ENCODE data around the gene RANBP1. TPM values are rescaled to one million over a fixed set of nuclear protein-coding genes. Genes with fewer than 3 reads are reported as not detected.

The RANBP1 gene
- total and polyA plus RNA-seq, 2 experiments from 2014 or later, result 233 to 253 TPM

GRCh38 chr22:20080445-20080775 is 35.5 kb upstream of the RANBP1 start:
- TF ChIP-seq EZH2phosphoT487 (IDR thresholded peaks at IDR 0.05; ENCODE audit: insufficient read depth, low read depth) (no peak), EZH2 (IDR thresholded peaks at IDR 0.05; ENCODE audit: insufficient read depth, poor library complexity, severe bottlenecking) (no peak)
- 2 to 5% methylated on average over 7 to 24 of the region's 34 CpGs for WGBS, 2 experiments (ENCODE audit: low coverage in 1 of 2, low lambda C conversion rate in 2 of 2, missing lambda C conversion rate in 2 of 2)
- Histone ChIP-seq H2AFZ (peak overlapping the region; percentile 61; the same call in 1 of the 2 replicates), H3K9ac (peak overlapping the region; percentile 92), H3K4me2 (ENCODE audit: unreplicated experiment) (peak overlapping the region; percentile 83), H4K20me1 (ENCODE audit: insufficient read depth) (peaks cover 9% of the 10 kb centered on the region; the same call in 1 of the 2 replicates), H3F3A (ENCODE audit: insufficient read depth) (peaks cover 22% of the 10 kb centered on the region), H3K4me1 (ENCODE audit: insufficient read depth) (peaks cover 7% of the 10 kb centered on the region), H3K9me3 (ENCODE audit: low read depth) (no peaks in the 10 kb centered on the region), H3K4me3 (peak overlapping the region; percentile 79), H3K9me2 (ENCODE audit: insufficient read depth) (no peaks in the 10 kb centered on the region), H3K79me2 (ENCODE audit: insufficient read depth) (peaks cover 50% of the 10 kb centered on the region), H3K27ac (peak overlapping the region; percentile 85), H3K36me3 (ENCODE audit: low read depth) (no peaks in the 10 kb centered on the region), H3K27me3 (replicated peaks; ENCODE audit: insufficient read depth) (no peaks in the 10 kb centered on the region)
- DNase-seq, result peak; percentile 80
- in situ Hi-C loops (cut with MboI), result no loop called here

DNA sequence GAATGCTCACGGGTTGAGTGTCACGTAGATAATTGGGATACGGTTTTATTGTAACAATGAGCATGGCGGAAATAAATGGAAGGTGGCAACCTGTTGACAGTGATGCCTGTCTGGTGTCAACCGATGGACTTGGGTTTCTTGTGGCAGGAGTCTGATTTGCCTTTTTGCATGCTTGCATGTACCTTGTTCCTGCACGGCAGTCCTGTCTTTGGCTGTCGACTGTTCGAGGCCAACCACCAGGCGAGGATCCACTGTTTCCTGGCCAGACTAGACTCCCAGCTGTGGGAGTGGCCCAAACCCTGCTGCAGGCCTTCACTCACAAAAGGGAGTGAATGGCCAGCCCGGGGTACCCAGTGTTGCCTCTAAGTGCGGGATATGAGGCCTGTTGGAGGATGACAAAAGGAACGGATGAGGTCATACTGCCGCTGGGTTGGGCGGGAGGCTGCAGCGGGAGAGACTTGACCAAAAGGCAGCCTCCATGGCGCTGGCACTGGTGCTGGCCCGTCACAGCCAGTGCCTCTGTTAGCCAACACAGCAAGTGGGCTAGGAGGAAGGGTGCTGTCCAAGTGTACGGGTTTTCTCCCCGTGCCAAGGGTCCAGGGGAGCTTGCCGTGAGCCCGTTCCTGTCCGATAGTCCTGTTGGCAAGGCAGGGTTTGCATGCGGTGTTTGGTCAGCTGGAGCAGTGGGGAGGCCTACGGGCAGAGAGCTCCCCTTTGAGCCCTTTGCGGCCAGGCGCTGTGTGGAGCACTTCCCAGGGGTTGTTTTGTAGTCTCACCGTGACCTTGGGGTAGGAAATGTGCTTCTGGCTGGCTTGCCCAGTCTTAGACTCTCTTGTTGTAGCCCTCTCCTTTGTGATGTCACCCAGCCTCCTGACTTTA is 34.9 kb upstream of the RANBP1 start:
- Histone ChIP-seq H3K4me2 (ENCODE audit: unreplicated experiment) (peak overlapping the region; percentile 83), H3K79me2 (ENCODE audit: insufficient read depth) (peaks cover 56% of the 10 kb centered on the region), H3K4me1 (ENCODE audit: insufficient read depth) (peaks cover 7% of the 10 kb centered on the region), H2AFZ (peak overlapping the region; percentile 61; the same call in 1 of the 2 replicates), H3K27me3 (replicated peaks; ENCODE audit: insufficient read depth) (no peaks in the 10 kb centered on the region), H3K9me2 (ENCODE audit: insufficient read depth) (no peaks in the 10 kb centered on the region), H3K27ac (peak overlapping the region; percentile 85), H3K9me3 (ENCODE audit: low read depth) (no peaks in the 10 kb centered on the region), H3K4me3 (peak overlapping the region; percentile 79), H3F3A (ENCODE audit: insufficient read depth) (peaks cover 22% of the 10 kb centered on the region), H3K36me3 (ENCODE audit: low read depth) (no peaks in the 10 kb centered on the region; the same call in 1 of the 2 replicates), H4K20me1 (ENCODE audit: insufficient read depth) (peaks cover 9% of the 10 kb centered on the region; the same call in 1 of the 2 replicates), H3K9ac (peak overlapping the region; percentile 92)
- in situ Hi-C loops (cut with MboI), result no loop called here
- DNase-seq, result peak; percentile 90
- WGBS, 2 experiments (ENCODE audit: low coverage in 1 of 2, low lambda C conversion rate in 2 of 2, missing lambda C conversion rate in 2 of 2), result 1% methylated on average over 27 of the region's 27 CpGs
- no peak for TF ChIP-seq EZH2 (IDR thresholded peaks at IDR 0.05; ENCODE audit: insufficient read depth, poor library complexity, severe bottlenecking)
- no peak for TF ChIP-seq EZH2phosphoT487 (IDR thresholded peaks at IDR 0.05; ENCODE audit: insufficient read depth, low read depth)

GRCh38 chr22:20083157-20083890 is 32.6 kb upstream of the RANBP1 start:
- H3K4me2 ChIP-seq (ENCODE audit: unreplicated experiment), result no peak overlapping the region
- no peak overlapping the region for H2AFZ ChIP-seq
- in situ Hi-C loops (cut with MboI), result no loop called here
- peak overlapping the region; percentile 9; the same call in 1 of the 2 replicates for H3K9ac ChIP-seq
- H3K9me2 ChIP-seq (ENCODE audit: insufficient read depth), result no peaks in the 10 kb centered on the region
- no peak for DNase-seq
- H3K36me3 ChIP-seq (ENCODE audit: low read depth), result peaks cover 2% of the 10 kb centered on the region; the same call in 1 of the 2 replicates
- no peaks in the 10 kb centered on the region for H3K9me3 ChIP-seq (ENCODE audit: low read depth)
- no peak for TF ChIP-seq EZH2 (IDR thresholded peaks at IDR 0.05; ENCODE audit: insufficient read depth, poor library complexity, severe bottlenecking)
- TF ChIP-seq EZH2phosphoT487 (IDR thresholded peaks at IDR 0.05; ENCODE audit: insufficient read depth, low read depth), result no peak
- 82 to 85% methylated on average over 10 of the region's 10 CpGs for WGBS, 2 experiments (ENCODE audit: low coverage in 1 of 2, low lambda C conversion rate in 2 of 2, missing lambda C conversion rate in 2 of 2)
- H3K79me2 ChIP-seq (ENCODE audit: insufficient read depth), result peaks cover 80% of the 10 kb centered on the region
- H3K4me1 ChIP-seq (ENCODE audit: insufficient read depth), result peaks cover 7% of the 10 kb centered on the region
- H3K27ac ChIP-seq, result 0 out of 2 replicates have a peak overlapping the region, but pooled peaks have one; percentile 17
- H4K20me1 ChIP-seq (ENCODE audit: insufficient read depth), result peaks cover 9% of the 10 kb centered on the region; the same call in 1 of the 2 replicates
- H3K27me3 ChIP-seq (replicated peaks; ENCODE audit: insufficient read depth), result no peaks in the 10 kb centered on the region
- no peak overlapping the region for H3K4me3 ChIP-seq
- H3F3A ChIP-seq (ENCODE audit: insufficient read depth), result peaks cover 17% of the 10 kb centered on the region

DNA sequence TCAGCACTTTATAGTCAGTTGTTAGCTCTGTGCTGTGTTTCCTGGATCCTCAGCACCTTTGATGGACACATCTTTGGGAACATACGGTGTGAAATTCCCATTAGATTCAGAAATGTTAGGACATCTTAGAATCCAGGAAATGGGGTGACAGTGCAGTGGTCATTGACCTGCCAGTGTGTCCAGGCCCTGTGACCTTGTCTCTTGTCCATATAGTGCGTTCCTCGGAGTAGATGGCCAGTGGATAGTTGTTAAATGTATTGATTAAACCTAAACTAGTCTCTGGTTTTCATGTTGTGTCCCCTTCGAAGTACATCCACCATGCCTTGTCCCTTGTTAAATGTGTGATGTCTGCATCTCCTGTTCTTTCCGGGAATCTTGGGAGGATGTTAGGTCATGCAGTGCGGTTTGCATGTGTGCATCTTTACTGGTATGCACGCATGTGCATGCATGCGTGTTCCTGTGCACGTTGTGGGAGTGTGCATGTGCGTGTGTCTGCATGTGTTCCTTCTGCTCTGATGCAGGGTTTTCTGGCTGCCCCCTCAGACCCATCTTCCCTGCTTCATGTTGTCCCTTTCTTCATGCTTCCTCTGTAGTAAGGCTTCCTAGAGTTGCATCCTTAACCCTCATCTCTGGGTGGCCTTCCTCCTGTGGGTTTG is 31.9 kb upstream of the RANBP1 start:
- Histone ChIP-seq H3K27ac (no peak overlapping the region), H4K20me1 (ENCODE audit: insufficient read depth) (peaks cover 9% of the 10 kb centered on the region), H3K9me3 (ENCODE audit: low read depth) (no peaks in the 10 kb centered on the region), H3K79me2 (ENCODE audit: insufficient read depth) (peaks cover 86% of the 10 kb centered on the region), H3F3A (ENCODE audit: insufficient read depth) (peaks cover 17% of the 10 kb centered on the region), H3K4me3 (no peak overlapping the region), H2AFZ (no peak overlapping the region), H3K9ac (0 out of 2 replicates have a peak overlapping the region, but pooled peaks have one; percentile 9), H3K36me3 (ENCODE audit: low read depth) (peaks cover 8% of the 10 kb centered on the region; the same call in 1 of the 2 replicates), H3K4me1 (ENCODE audit: insufficient read depth) (peaks cover 7% of the 10 kb centered on the region), H3K27me3 (replicated peaks; ENCODE audit: insufficient read depth) (no peaks in the 10 kb centered on the region), H3K4me2 (ENCODE audit: unreplicated experiment) (no peak overlapping the region), H3K9me2 (ENCODE audit: insufficient read depth) (no peaks in the 10 kb centered on the region)
- 57 to 61% methylated on average over 10 of the region's 10 CpGs for WGBS, 2 experiments (ENCODE audit: low coverage in 1 of 2, low lambda C conversion rate in 2 of 2, missing lambda C conversion rate in 2 of 2)
- in situ Hi-C loops (cut with MboI), result no loop called here
- TF ChIP-seq EZH2 (IDR thresholded peaks at IDR 0.05; ENCODE audit: insufficient read depth, poor library complexity, severe bottlenecking), result no peak
- TF ChIP-seq EZH2phosphoT487 (IDR thresholded peaks at IDR 0.05; ENCODE audit: insufficient read depth, low read depth), result no peak
- DNase-seq, result no peak
